Measurements from ENCODE around the gene SNAI3. TPM values are rescaled to one million over a fixed set of nuclear protein-coding genes. Genes with fewer than 3 reads are reported as not detected.
A peak's percentile ranks its signal among the peaks of the same experiment; 100 is the strongest.

Gene SNAI3
- total RNA-seq, 1 donor from 2014 or later, result 2.9 TPM

DNA sequence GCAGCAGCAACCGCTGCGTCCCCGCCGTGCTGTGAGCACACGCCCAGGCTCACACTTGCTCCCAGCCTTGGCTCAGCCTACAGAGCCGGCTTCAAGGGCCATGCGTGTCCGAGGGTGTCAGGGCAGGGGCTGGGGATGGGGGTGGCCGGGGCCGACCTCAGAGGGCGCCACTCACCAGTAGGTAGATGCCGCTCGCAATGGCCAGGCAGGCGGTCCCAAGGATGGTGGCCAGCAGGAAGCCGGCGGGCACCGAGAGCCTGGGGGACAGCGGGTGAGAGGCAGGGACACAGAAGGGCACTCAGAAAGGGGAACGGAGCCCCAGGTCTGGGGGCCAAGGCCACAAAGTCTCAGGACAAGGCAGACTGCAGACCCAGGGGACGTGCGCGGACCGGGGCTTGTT, 40.4 kb downstream of the SNAI3 start:
- intact Hi-C loops (cut with DNase I), result no loop called here
- DNase-seq (ENCODE audit: missing footprints) (no peak), ATAC-seq (no peak)

DNA sequence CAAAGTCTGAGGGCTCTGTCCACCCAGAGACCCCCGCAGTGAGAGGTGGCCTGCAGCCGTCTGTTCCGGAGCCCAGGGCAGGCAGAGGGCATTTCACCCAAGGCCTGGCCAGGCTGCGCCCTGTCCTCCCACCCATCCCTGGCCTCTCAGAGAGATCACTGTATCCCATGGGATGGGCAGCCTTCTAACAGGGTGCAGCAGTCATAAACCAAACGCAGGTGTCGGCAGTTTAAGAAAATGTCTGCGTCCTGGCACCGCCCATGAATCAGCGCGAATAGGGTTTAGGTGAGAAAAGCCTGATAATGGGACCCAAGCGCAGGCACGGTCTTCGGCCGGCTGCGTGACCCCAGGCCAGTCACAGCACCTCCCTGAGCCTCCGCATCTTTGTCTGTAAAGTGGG, 40.9 kb downstream of the SNAI3 start:
- intact Hi-C loops (cut with DNase I), result no loop called here
- no peak for ATAC-seq
- DNase-seq (ENCODE audit: missing footprints), result no peak

DNA sequence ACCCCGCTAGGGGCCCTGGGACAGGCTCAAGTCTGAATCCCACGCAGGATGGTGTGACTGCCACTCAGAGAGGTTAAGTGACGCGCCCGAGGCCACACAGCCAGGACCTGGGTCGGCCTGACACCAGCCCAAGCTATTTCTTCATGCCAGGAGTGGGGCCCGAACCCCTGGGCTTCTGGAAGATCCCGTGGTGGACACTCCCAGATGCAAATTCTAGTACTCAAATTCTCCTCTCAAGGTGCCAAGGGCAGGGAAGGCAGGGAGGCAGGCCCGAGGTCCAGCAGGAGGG, 42.7 kb downstream of the SNAI3 start:
- intact Hi-C loops (cut with DNase I), result no loop called here
- DNase-seq (ENCODE audit: missing footprints), result no peak
- no peak for ATAC-seq

DNA sequence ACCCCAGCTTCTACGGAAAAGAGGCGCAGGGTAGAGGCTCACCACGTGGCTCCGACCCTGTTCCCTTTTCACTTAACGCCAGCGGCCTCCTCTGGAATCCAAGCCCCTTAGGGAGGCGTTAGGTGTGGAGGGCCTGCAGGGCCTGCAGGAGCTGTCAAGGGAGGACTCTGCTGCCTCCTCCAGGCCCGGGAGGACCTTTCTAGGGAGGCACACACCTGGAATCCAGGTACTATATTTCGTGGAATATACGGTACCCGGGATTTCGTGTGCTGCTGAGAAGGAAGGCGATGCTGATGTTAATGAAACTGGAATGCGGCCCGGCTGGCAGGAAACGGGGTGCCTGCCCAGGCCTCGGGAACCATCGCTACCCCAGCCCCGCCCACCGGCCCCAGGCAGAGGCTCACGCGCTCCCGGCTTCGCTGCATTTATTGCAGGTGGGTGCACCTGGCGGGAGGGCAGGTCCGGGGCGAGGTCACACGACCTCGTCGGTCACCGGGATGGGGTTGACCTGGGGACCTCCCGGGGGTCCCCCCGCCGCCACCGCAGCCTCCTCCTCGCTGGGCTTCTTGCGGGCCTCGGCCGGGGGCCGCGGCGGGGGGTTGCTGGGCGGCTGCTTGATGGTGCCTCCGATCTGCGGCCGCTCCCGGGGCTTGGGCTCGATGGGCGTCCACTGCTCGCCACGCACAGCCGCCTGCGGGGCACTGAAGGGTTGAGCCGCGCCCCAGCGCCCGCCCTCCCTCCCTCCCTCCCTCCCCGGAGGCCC, 43.2 kb downstream of the SNAI3 start:
- no peak for DNase-seq (ENCODE audit: missing footprints)
- intact Hi-C loops (cut with DNase I), result no loop called here
- ATAC-seq, result no peak

DNA sequence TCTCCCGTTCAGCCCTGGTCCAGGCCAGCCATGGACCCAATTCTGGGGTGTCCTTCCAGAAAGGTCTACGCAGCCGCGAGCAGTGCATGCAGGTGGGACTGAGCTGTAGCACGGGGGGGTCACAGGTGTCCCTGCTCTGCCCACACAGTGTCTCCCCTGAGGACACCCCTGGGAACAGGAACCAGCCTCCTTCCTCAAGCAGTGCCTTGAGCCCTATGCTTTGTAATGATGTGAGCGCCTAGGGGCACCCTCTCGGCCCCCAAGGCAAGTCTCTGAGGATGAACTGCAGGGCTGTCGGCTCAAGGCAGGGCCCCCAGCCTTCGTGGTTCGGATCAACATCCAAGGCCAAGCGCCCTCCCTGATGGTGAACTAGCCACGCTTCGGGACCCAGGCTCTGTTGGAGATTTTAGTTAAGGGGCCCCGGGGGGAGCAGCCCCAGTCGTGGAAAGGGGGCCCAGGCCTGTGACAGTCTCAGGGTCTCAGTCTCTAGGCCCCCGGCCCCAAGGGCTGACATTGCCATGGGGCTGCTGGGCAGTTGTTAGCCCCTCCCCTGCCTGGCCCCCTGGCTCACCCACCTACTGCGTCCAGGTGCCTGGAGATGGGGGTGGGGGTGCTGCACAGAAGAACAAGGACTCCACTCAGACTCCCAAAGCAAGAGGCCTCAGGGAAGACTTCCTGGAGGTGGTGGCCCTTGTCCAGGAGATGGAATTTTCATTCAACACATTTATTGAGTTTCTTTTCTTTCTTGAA, 45.6 kb downstream of the SNAI3 start:
- ATAC-seq, result no peak
- intact Hi-C loops (cut with DNase I), result no loop called here
- DNase-seq (ENCODE audit: missing footprints), result no peak

DNA sequence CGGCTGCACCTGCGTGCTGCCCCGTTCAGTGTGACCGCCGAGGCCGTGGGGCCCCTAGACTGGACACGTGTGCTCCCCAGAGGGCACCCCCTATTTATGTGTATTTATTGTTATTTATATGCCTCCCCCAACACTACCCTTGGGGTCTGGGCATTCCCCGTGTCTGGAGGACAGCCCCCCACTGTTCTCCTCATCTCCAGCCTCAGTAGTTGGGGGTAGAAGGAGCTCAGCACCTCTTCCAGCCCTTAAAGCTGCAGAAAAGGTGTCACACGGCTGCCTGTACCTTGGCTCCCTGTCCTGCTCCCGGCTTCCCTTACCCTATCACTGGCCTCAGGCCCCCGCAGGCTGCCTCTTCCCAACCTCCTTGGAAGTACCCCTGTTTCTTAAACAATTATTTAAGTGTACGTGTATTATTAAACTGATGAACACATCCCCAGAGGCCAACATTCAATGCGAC, 46.2 kb downstream of the SNAI3 start:
- ATAC-seq, result no peak
- no peak for DNase-seq (ENCODE audit: missing footprints)
- intact Hi-C loops (cut with DNase I), result no loop called here

DNA sequence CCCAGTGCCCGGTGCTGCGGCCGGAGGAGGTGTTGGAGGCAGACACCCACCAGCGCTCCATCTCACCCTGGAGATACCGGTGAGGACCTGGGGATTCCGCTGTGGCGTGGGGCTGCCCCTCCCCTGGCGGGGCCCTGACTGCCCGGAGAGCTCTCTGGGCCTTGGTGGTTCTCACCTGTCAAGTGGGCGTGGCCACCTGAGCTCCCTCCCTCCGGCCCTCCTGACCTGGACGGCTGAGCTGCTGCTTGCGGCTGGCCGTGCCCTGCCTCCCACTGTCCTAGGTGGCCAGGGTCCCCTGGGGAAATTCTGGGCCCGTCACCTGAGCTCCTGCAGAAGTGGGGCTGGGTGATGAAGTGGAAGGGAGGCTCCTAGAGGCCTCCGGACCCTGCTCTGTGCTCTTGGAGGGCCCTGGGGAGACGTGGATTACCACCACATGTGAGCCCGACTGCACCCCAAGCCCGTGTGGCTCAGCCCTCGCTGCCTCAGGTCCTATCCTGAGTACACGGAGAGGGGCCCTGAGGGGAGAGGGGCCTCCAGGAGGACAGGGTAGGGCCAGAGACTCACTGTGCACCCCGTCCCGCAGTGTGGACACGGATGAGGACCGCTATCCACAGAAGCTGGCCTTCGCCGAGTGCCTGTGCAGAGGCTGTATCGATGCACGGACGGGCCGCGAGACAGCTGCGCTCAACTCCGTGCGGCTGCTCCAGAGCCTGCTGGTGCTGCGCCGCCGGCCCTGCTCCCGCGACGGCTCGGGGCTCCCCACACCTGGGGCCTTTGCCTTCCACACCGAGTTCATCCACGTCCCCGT, 46.9 kb downstream of the SNAI3 start:
- no peak for ATAC-seq
- intact Hi-C loops (cut with DNase I), result no loop called here
- no peak for DNase-seq (ENCODE audit: missing footprints)

DNA sequence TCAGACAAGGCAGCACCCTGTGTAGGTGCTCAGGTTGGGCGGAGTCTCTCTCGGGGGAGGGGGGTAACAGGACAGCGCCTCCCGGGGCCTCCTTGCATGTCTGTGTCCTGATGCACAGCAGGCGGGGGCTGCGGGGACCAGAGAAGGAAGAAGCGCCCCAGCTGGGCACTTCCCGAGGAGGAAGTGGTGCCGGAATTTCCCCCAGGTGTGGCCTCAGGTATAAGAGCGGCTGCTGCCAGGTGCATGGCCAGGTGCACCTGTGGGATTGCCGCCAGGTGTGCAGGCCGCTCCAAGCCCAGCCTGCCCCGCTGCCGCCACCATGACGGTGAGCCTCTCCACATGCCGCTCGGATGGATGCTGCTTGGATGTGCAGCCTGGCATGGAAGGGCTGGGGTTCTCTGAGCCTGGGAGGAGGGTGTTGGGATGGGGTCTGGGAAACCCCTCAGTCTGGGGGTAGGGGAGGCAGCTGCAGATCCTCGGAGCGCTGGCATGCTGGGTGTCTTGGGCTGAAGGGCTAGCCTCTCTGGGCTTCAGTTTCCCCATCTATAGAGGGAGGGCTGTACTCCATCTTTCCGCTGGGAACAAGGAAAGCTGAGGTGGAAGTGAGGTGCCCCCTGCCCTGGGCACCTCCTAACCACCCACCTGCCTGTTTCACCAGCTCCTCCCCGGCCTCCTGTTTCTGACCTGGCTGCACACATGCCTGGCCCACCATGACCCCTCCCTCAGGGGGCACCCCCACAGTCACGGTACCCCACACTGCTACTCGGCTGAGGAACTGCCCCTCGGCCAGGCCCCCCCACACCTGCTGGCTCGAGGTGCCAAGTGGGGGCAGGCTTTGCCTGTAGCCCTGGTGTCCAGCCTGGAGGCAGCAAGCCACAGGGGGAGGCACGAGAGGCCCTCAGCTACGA, 47.7 kb downstream of the SNAI3 start, which contains the start of gene IL17C:
Gene IL17C (plus strand): TSS at position 250 of the 908 bp plus-strand sequence. CDS start 70 bp downstream, at position 320.
- DNase-seq (ENCODE audit: missing footprints), result no peak
- intact Hi-C loops (cut with DNase I), result no loop called here

DNA sequence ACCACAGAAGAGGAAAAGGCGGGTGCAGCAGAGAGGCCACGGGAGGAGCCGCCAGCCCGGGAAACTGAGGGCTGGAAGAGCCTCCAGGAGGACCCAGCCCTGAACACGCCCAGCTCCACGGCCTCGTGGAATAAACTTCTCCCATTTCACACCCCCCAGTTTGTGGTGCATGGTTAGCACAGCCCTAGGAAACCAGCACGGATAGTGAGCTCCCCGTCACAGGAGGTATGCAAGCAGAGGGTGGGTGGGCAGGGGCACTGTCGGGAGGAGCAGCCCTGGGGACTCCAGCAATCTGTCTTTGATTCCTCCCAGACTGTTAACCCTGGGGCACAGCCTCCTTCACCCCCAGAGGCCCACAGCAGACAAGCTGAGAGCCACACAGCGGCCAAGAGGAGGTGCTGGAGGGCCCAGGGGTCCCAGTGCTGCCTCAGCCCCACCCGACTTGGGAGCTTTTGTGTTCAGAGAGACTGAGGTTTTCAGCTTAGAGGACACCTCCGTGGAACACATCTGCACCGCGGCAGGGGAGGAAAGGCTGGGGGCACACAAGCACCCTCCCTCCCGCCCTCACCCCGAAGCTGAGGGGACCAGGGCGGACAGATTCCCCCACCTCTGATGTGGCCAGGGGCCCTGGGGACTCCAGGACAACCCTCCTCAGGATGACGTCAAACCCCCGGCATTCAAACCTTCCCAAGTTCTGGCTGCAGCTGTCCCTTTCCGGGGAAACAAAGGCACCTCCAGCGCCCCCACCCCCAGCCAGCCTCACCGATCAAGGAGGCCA, 49.6 kb downstream of the SNAI3 start:
- ATAC-seq (no peak), DNase-seq (ENCODE audit: missing footprints) (no peak)
- intact Hi-C loops (cut with DNase I), result no loop called here

More for the DNA sequence above, 47.7 kb downstream of the SNAI3 start, which contains the start of gene IL17C:
- ATAC-seq, result no peak

DNA sequence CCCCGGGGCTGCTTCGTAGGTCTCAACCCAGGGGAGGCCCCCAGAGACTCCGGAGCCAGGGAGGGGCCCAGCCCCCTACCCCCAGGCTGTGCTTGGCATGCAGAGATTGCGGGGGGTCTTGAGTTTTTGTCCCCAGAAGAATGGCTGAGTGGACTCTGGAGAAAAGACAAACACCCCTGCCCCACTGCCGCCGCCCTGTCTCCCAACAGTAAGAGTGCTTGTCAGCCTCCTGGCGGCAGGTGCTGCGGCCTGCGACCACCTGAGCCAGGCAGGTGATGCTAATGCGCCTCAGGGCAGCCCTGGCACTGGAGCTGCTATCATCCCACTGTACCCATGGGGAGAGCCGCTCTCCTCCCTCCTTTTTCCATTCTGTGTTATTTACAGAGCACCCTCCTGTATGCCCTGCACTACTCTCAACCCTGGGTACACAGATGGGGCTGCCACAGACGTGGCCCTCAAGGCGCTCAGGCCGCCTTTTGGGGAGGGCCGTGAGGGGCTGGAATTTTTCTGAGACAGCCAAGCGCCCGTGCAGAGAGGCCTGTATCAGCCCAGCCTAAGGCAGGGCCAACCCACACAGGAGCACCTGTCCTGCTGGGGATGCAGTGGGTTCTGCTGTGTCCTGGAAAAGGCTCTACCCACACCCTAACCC, 50.5 kb downstream of the SNAI3 start:
- intact Hi-C loops (cut with DNase I), result no loop called here
- ATAC-seq (no peak), DNase-seq (ENCODE audit: missing footprints) (no peak)

DNA sequence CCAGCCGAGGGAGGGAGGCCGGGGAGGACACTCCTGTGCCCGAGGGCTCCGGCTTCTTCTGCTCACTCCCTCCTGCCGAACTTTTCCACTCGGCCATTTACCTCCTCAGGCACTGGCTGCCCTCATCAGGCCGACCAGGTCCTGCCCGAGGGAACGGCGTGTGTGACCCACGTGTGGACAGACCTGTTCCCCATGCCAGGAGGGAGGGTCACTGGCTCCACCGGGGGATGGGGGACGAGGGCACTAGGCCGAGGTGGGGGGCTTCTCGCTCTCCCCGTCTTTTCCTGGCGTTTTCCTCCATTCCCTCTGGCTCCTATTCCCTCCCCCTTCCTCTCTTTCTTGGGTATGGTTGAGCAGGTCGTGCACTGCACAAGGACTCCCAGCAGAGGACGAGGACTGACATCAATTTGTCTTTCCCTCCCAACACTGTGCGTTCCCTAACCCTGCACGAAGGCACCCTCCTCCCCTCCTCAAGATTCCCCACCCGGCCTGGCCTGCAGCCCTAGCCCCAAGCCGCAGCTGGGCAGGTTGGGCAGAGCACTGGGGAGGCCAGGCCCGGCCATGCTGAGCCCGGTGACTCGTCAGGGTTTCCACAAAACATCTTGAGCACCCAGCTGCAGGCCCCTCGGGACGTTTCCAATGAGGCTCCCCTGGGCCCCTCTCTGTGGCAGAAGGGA, 51.2 kb downstream of the SNAI3 start:
- no peak for ATAC-seq
- no peak for DNase-seq (ENCODE audit: missing footprints)
- intact Hi-C loops (cut with DNase I), result no loop called here

DNA sequence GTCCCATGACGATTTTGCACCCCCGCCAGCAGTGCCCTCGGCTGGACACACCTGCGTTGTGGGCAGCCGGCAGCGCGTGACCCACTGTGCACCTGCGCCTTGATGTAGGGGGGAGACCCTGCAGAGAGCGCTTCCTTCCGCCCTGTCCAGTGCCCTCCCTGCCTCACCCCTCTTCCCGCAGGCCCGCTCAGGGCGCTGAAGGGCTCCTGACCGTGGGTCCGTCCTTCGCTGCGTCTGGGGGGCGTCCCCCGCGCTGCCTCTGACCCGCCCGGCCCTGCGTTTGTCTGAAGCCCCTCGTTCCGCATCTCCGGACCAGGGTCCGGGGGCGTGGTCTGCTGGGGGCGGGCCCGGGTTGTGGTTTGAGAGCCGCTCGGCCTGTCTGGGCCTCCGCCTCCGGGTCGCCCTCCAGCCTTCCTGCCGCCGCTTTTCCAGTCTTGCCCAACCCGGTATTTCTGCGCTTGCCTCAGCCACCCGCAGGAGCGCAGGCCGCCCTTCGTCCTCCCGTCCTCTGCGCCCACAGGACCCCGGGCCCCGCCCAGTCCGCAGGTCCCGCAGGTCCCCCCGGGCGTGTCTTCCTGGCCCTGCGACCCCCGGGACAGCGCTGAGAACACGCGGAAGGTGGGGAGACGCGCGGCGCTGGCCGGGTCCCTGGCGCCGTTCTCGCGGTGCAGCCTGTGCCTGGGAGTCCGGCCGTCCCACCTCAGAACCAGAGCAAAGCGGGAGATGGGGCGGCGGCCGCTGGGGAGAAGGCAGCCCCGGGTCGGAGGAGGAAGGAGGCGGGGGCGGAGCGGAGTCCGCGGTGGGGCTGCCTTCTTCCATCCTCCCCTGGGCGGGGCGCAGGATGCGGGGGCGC, 51.9 kb downstream of the SNAI3 start:
- DNase-seq (ENCODE audit: missing footprints), result peak; percentile 80
- peak; percentile 23 for ATAC-seq
- intact Hi-C loops (cut with DNase I), result no loop called here

DNA sequence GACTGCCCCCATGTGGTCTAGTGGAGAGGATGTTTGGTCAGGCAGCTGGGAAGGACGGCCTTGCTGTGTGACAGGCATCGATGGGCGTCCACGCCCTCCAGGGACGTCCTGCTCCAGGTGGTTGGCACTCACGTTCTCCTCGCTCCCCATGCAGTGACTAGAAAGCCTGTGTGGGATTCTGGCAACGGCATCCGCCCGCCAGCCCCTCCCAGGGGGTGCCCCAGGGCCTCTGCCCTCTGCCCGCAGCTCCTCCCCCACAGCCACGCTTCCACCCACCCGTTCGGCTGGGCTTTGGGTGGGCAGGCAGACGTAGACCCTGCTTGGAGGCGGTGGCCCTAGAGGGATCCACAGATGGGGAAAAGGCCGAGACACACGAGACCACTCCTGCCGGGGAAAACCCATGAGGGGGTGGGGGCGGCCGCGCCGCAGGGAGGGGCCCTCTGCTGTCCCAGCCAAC, 52.6 kb downstream of the SNAI3 start:
- DNase-seq (ENCODE audit: missing footprints), result no peak
- no peak for ATAC-seq
- intact Hi-C loops (cut with DNase I), result no loop called here

DNA sequence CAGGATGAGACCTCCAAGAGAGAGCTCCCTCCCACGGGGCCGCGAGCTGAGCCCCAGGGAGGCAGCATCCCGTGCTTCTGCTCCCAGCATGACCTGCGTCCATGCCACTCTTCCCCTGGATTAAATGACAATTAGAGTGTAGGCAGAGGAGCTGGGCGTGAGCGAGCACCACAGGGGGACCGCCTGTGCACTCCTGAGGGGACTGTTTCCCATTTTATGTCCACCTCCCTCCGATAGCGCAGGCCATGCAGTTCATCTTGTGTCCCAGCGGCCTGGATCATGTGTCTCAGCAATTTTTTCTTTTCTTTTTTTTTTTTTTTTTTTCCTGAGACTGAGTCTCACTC, 53.7 kb downstream of the SNAI3 start:
- intact Hi-C loops (cut with DNase I), result no loop called here
- ATAC-seq, result no peak
- DNase-seq (ENCODE audit: missing footprints), result no peak

DNA sequence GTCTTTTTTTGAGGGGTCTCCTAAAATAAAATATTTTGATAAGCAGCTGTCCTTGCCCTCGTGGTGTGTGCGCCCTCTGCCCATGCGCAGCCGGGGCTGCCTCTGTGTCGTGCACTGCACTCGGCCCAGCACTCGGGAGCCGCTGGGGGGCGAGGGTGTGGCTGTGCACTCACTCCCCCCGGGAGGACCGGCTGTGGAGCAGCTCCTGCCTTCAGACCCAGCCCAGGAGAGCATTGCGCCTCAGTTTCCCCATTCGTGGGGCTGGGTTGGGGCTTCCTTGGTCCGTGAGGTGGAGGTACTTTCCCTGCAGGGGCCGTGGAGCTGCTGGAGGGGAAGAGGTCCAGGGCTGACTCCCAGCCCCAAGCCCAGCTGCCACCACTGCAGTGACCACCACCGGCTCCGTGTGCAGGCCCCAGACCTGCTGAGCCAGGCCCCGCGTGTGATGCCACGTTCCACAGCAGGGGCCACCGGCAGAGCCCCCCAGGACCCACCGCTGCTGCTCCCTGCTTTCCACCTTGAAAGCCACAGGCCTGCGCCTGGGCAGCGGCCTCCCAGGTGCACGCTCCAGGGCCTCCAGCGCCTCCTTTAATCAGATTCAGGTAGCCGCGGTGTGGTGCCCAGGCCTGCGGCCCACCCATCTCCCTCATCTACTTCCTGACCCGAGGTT, 54.3 kb downstream of the SNAI3 start:
- no peak for DNase-seq (ENCODE audit: missing footprints)
- intact Hi-C loops (cut with DNase I), result no loop called here
- ATAC-seq, result no peak

DNA sequence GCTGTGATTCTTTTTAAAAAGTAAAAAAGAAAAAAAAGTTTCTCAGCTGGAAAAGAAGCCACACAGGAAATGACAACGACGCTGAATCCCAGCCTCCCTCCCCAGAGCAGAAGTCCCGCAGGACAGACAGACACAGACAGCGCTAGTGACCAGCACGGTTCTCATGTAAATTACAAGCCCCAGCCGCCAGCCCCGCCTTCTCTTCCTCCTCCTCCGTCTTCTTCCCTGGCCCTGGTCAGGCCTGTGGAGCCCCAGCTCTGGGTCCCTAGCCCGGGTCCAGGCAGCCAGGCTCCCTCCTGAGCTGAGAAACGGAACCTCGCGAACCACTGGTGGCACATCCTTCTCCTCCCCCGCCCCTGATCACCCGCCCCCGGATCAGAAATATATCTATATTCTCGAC, 54.9 kb downstream of the SNAI3 start:
- intact Hi-C loops (cut with DNase I), result no loop called here
- DNase-seq (ENCODE audit: missing footprints) (no peak), ATAC-seq (no peak)
